ENCODE data around the gene GPC5.
"Not testable (repeated sequence)": the region's sequence is repeated elsewhere in the genome, so short reads cannot be mapped to it uniquely, and the experiment has no call there.

The GPC5 gene

GRCh38 chr13:91368676-91369440 lies 29.6 kb upstream of the GPC5 start:
- no peak for DNase-seq (ENCODE audit: low read depth in 2 of 2)

GRCh38 chr13:91369441-91369831 lies 29.0 kb upstream of the GPC5 start:
- peak; percentile 19 to 28 for DNase-seq (ENCODE audit: low read depth in 2 of 2)

GRCh38 chr13:91370501-91370900 lies 27.9 kb upstream of the GPC5 start:
- no peak for DNase-seq (ENCODE audit: low read depth in 2 of 2)

DNA sequence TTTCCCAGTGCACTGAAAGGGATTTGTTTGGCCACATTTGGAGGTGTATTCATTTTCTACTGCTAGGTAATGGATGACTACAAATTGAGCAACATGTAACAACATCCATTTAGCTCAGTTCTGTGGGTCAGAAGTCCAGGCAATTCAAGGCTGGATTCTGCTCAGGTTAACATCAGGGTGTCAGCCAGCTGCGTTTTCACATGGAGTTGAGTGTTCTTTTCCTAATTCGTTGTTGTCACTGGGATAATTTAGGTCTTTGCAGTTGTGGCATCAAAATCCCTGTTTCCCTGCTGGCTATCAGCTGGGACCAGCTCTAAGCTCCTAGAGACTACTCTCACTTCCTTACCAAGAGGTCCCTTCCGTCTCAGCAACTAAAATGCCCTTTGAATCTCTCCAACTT lies 25.5 kb upstream of the GPC5 start:
- no peak for DNase-seq (ENCODE audit: low read depth in 2 of 2)

GRCh38 chr13:91375116-91375729 lies 23.2 kb upstream of the GPC5 start:
- DNase-seq (ENCODE audit: low read depth in 2 of 2), result no peak

- DNase-seq (ENCODE audit: low read depth in 2 of 2), result no peak
These were observed 17.1 kb upstream of the GPC5 start for GRCh38 chr13:91381371-91381770.

DNA sequence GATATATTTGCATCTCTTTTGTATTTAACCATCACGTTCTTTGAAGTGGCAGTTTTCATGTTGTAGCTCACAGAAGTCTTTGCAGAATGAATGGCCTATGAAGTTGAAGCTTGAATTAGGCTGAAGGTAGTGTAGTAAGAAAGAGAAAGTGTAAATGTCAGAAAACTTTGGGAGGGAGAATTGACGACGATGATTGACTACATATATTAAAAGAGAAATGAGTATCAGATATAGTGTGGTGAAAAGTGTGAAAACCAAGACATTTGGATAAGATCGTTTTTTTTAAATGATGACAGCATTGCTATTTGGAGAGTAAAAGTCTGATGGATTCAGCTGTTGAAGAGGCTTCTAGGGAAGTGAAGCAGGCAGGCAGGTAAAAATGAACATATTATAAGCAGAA lies 14.6 kb upstream of the GPC5 start:
- no peak for DNase-seq (ENCODE audit: low read depth in 2 of 2)

- DNase-seq (ENCODE audit: low read depth in 2 of 2), result no peak
These were observed 13.5 kb upstream of the GPC5 start for GRCh38 chr13:91384896-91385295.

GRCh38 chr13:91389186-91389585 lies 9.2 kb upstream of the GPC5 start:
- DNase-seq (ENCODE audit: low read depth in 2 of 2), result no peak

- no peak for DNase-seq (ENCODE audit: low read depth in 2 of 2)
These were observed 826 bp upstream of the GPC5 start for GRCh38 chr13:91397595-91397994.

GRCh38 chr13:91399189-91400062 lies 1.0 kb downstream of the GPC5 start:
- no peak for DNase-seq (ENCODE audit: low read depth in 2 of 2)

DNA sequence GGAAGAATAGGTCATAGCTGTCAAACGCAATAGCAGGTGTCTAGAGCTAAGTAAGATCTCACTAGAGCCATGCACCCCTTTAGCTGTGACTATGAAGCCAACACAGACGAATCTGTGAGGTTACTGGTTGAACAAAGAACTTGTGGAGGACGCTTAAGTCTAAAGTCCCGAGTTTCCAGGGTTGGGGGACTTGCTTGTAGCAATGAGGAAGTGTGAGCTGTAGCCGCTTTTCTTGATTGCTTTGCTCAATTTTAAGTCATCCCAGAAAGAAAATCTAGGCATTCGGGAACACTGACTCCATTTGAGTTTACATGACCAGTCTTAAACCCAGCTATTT lies 1.6 kb downstream of the GPC5 start:
- DNase-seq (ENCODE audit: low read depth in 2 of 2), result no peak

- no peak for DNase-seq (ENCODE audit: low read depth in 2 of 2)
These were observed 2.2 kb downstream of the GPC5 start for GRCh38 chr13:91400671-91401070.

DNA sequence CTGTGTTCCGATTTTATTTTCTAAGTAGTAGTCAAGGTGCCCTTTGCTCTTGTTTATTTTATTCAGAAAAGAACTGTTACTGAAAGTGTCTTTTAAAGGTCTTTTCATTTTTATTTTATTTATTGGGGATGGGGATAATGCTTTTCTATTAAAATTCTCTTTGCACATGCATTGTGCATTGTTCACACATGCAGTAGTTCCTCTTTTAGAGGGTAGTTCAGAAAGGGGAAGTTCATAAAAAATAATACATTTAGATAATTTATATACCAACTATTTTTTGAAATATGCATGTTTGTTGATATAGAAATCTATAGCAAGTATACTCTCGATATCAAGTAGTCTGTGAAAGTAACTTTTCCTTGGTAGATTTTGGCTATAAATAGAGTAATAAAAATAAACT lies 3.5 kb downstream of the GPC5 start:
- DNase-seq (ENCODE audit: low read depth in 2 of 2), result no peak

- DNase-seq (ENCODE audit: low read depth in 2 of 2), result no peak
These were observed 6.8 kb downstream of the GPC5 start for GRCh38 chr13:91405240-91405639.

DNA sequence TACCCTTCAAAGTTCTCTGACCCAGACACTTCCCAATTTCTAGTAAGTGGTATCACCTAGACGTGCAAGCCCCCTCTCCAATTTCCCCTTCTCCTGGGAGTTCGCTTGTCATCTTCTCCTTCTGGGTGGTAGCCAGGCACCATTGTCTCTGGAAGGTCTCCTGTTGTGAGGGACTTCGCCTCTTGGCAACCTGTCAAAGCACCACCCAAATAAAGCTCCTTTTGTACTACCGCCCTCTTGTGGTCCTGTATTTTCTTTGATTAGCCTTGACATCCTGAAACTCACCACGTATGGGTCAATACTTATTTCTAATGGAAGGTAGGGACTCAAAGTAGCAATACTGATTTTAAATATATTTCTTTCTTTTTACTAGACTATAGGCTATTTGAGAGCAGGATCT lies 8.2 kb downstream of the GPC5 start:
- no peak for DNase-seq (ENCODE audit: low read depth in 2 of 2)

- no peak for DNase-seq (ENCODE audit: low read depth in 2 of 2)
These were observed 10.6 kb downstream of the GPC5 start for GRCh38 chr13:91408971-91409370.

- DNase-seq (ENCODE audit: low read depth in 2 of 2), result not testable (repeated sequence)
These were observed 18.2 kb downstream of the GPC5 start for GRCh38 chr13:91416579-91416978.

GRCh38 chr13:91417660-91418325 lies 19.4 kb downstream of the GPC5 start:
- no peak for DNase-seq (ENCODE audit: low read depth in 2 of 2)

GRCh38 chr13:91426913-91427312 lies 28.5 kb downstream of the GPC5 start:
- DNase-seq (ENCODE audit: low read depth in 2 of 2), result no peak

DNA sequence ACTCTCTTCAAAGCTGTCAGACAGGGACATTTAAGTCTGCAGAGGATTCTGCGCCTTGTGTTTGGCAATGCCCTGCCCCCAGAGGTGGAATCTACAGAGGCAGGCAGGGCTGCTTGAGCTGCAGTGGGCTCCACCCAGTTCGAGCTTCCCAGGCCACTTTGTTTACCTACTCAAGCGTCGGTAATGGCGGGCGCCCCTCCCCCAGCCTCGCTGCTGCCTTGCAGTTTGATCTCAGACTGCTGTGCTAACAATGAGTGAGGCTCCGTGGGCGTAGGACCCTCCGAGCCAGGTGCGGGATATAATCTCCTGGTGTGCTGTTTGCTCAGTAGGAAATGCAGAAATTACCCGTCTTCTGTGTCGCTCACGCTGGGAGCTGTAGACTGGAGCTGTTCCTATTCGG lies 40.3 kb downstream of the GPC5 start:
- not testable (repeated sequence) for DNase-seq (ENCODE audit: low read depth in 2 of 2)

- no peak for DNase-seq (ENCODE audit: low read depth in 2 of 2)
These were observed 52.5 kb downstream of the GPC5 start for GRCh38 chr13:91450913-91451312.
